CD4-positive, alpha-beta memory T cell (primary cell): ENCODE data around the gene PLCL2. TPM values are rescaled to one million over a fixed set of nuclear protein-coding genes. Genes with fewer than 3 reads are reported as not detected.
A peak's percentile ranks its signal among the peaks of the same experiment; 100 is the strongest.

Experiments used
- CTCF ChIA-PET: fragments of 350-600 bp; sonication (Branson Sonifier 250); formaldehyde crosslinking; loops from one replicate; lab custom pipeline; 2021; ENCODE audit warnings: inconsistent platforms; ENCODE audit not compliant: partially characterized antibody; lab: Charles Lee
- POLR2A ChIA-PET: fragments of 350-600 bp; sonication (Branson Sonifier 250); formaldehyde crosslinking; loops from one replicate; lab custom pipeline; 2021; ENCODE audit not compliant: partially characterized antibody; lab: Charles Lee
- DNase-seq, 5 donors: peaks; one replicate each; pipeline versions ENCODE4 v3.0.0 to v3.0.0-alpha.2; 2020 to 2022; ENCODE audit warnings: mixed read lengths in 1 of 5
- H3K27ac ChIP-seq: one replicate; pipeline ENCODE4 v1.7.0; 2013; ENCODE audit warnings: low read depth, low read length
- H3K27me3 ChIP-seq: 2 replicates; pipeline ENCODE4 v1.7.0; 2013; ENCODE audit warnings: mild to moderate bottlenecking, low read length, moderate library complexity; ENCODE audit not compliant: insufficient read depth
- H3K36me3 ChIP-seq: 2 replicates; pipeline ENCODE4 v1.7.0; 2013; ENCODE audit warnings: mild to moderate bottlenecking, low read length, moderate library complexity; ENCODE audit not compliant: insufficient read depth
- H3K4me1 ChIP-seq: 2 replicates; pipeline ENCODE4 v1.7.0; 2013; ENCODE audit warnings: mild to moderate bottlenecking, low read length, moderate library complexity; ENCODE audit not compliant: insufficient read depth
- H3K4me3 ChIP-seq, 2 donors: one replicate each; pipeline ENCODE4 v1.7.0; 2013; ENCODE audit warnings: low read length in 2 of 2, mild to moderate bottlenecking in 1 of 2
- H3K9me3 ChIP-seq, 2 donors: one replicate each; pipeline ENCODE4 v1.7.0; 2013; ENCODE audit warnings: low read length in 2 of 2, control low read depth in 1 of 2; ENCODE audit not compliant: control insufficient read depth in 1 of 2
- H3K27ac Mint-ChIP-seq, 7 donors: one replicate each; pipeline ENCODE4 v1.8.0; 2020 to 2021; ENCODE audit warnings: mixed read lengths in 7 of 7, mild to moderate bottlenecking in 6 of 7, inconsistent platforms in 3 of 7, moderate library complexity in 3 of 7
- H3K27me3 Mint-ChIP-seq, 2 donors: one replicate each; pipeline ENCODE4 v1.8.0; 2020 to 2021; ENCODE audit warnings: mixed read lengths in 2 of 2
- H3K36me3 Mint-ChIP-seq, 2 donors: one replicate each; pipeline ENCODE4 v1.8.0; 2020 to 2021; ENCODE audit warnings: mixed read lengths in 2 of 2, inconsistent platforms in 1 of 2, mild to moderate bottlenecking in 1 of 2
- H3K4me1 Mint-ChIP-seq, 4 donors: one replicate each; pipeline ENCODE4 v1.8.0; 2020 to 2021; ENCODE audit warnings: mixed read lengths in 4 of 4, mild to moderate bottlenecking in 1 of 4
- H3K4me3 Mint-ChIP-seq, 8 donors: one replicate each; pipeline ENCODE4 v1.8.0; 2020 to 2021; ENCODE audit warnings: mixed read lengths in 8 of 8, mild to moderate bottlenecking in 7 of 8, moderate library complexity in 6 of 8, inconsistent platforms in 3 of 8
- H3K9me3 Mint-ChIP-seq, 8 donors: one replicate each; pipeline ENCODE4 v1.8.0; 2020 to 2021; ENCODE audit warnings: mixed read lengths in 8 of 8, mild to moderate bottlenecking in 5 of 8, inconsistent platforms in 3 of 8, moderate library complexity in 1 of 8
- intact Hi-C: fragments of 100-400 bp; cut with micrococcal nuclease; formaldehyde crosslinking; loops from one replicate; pipeline ENCODE4 v1.15.1; 2023
- polyA plus RNA-seq, 2 donors: library from polyadenylated mRNA; unstranded; fragments of 300-500 nt; fragmentation: Illumina TruSeq; gene quantifications; one replicate each; pipeline ENCODE4 v1.2.3, GENCODE V29; 2021
- total RNA-seq, 2 experiments: library from RNA; stranded (reverse); gene quantifications; one replicate each; pipeline ENCODE4 v1.2.3, GENCODE V29; 2021

Gene PLCL2
- total and polyA plus RNA-seq, 4 experiments from 2014 or later: 64.5 to 89.4 (median 68.1) TPM

DNA sequence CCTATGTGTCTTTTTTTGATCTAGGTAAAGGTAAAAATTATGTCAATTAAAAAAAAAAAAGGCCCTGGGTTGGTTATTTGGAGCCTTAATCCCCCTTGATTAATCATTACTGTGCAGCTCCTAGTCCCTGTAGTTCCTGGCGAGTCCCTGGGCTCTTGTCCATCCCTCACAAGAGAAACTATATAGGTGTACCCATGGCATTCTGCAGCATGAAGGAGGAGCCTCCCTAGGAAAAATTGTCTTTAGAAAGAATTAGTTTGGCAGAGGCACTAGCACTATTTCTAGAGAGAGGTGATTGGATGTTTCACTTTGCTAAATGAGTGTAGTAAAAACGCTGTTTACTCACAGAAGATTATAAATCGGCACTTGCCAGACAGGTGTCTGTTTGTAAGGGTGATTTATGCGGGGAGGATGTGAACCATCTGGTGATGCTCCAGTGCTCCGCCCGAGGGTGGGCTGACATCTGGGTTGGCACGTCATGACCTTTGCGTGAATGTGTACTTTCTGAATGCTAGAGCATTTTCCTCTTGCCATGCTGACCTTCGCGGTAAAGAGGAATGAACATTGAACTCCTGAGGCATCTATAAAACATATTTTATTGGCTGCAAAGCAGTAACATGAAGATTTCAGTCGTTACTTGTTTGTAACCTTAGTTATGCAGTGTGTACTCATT lies 12.6 kb downstream of the PLCL2 start:
- no peaks in the 10 kb centered on the region for H3K36me3 Mint-ChIP-seq
- peak overlapping the region in 7 of 8 donors; percentile 29 to 86 (median 59) for H3K4me3 Mint-ChIP-seq
- H3K4me3 ChIP-seq: no peak overlapping the region
- peaks cover 78 to 90% (median 85%) of the 10 kb centered on the region in 4 donors for H3K4me1 Mint-ChIP-seq
- H3K27me3 Mint-ChIP-seq: no peaks in the 10 kb centered on the region
- peaks cover 94% of the 10 kb centered on the region for H3K4me1 ChIP-seq
- no peak overlapping the region for H3K27ac ChIP-seq
- no peaks in the 10 kb centered on the region for H3K9me3 ChIP-seq
- H3K9me3 Mint-ChIP-seq: peaks cover 0 to 1% (median 0%) of the 10 kb centered on the region in 8 donors
- no peaks in the 10 kb centered on the region for H3K36me3 ChIP-seq
- intact Hi-C loops: loop anchor here (1.0 kb wide), 1 partner anchor 11 kb away; no protein-coding TSS in a partner anchor
- no peaks in the 10 kb centered on the region for H3K27me3 ChIP-seq
- peak overlapping the region; percentile 32 to 88 (median 66) for H3K27ac Mint-ChIP-seq
- ChIA-PET POLR2A (interaction anchor here (0.7 to 1.0 kb wide), 3 partner anchors 11 to 56 kb away, joined by 3 to 4 read pairs (median 3); partner anchors contain the start of gene PLCL2), CTCF (interaction anchor here (1.1 to 2.1 kb wide), 2 partner anchors 13 to 68 kb away, joined by 3 to 5 read pairs; no protein-coding TSS in a partner anchor)
- DNase-seq: peak in 2 of 5 donors; percentile 20 to 45

DNA sequence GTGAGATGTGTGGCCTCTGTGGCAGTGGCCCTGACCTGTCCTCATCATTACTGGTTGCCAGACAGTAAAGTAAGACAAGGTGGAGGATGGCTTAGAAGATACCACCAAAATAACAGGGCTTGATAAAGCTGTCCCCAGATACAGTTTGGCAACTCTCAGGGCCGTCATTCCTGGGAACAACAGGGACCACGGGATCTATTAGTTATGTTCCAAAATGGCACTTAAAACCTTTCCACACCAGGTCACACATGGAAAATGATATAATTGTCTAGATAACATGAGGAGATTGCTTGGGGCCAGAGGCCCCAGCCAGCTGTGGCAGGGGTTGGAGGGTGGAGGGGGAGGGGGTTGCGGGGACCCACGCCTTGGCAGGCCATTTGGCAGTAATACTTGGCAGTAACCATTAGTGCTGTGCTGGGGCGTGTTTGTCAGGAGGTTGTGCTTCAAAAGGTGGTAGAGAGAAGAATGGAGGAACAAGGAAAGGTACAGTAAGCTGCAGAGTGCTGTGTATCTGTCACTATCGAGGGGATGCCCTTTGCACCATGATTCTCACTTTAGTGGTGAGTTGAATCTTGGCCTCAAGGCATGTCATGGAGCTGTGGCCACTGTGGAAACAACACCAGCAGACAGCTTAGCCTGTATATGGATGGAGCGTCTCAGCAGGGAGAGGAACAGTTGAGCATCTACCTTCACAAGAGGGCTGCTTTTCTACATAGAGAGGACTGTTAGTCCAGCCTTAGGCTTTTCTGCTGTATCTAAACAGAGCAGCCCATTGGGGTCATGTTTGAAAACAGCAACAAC lies 14.0 kb downstream of the PLCL2 start:
- Histone ChIP-seq H3K4me3 (no peak overlapping the region), H3K9me3 (no peaks in the 10 kb centered on the region), H3K36me3 (no peaks in the 10 kb centered on the region), H3K27ac (no peak overlapping the region), H3K27me3 (no peaks in the 10 kb centered on the region), H3K4me1 (peaks cover 94% of the 10 kb centered on the region)
- peak overlapping the region in 7 of 8 donors; percentile 45 to 86 (median 67) for H3K4me3 Mint-ChIP-seq
- H3K36me3 Mint-ChIP-seq: no peaks in the 10 kb centered on the region
- no peaks in the 10 kb centered on the region for H3K27me3 Mint-ChIP-seq
- no peak for DNase-seq
- intact Hi-C loops: no loop called here
- H3K9me3 Mint-ChIP-seq: peaks cover 0 to 1% (median 0%) of the 10 kb centered on the region in 8 donors
- H3K4me1 Mint-ChIP-seq: peaks cover 81 to 90% (median 85%) of the 10 kb centered on the region in 4 donors
- H3K27ac Mint-ChIP-seq: peak overlapping the region; percentile 48 to 91 (median 88)
- ChIA-PET CTCF (interaction anchor here (1.8 kb wide), 1 partner anchor 14 kb away, joined by 6 read pairs; the partner anchor contains the start of gene PLCL2), POLR2A (interaction anchor here (1.2 to 5.6 kb wide), 4 partner anchors 10 to 56 kb away, joined by 3 to 41 read pairs (median 24); partner anchors contain the start of gene PLCL2)

DNA sequence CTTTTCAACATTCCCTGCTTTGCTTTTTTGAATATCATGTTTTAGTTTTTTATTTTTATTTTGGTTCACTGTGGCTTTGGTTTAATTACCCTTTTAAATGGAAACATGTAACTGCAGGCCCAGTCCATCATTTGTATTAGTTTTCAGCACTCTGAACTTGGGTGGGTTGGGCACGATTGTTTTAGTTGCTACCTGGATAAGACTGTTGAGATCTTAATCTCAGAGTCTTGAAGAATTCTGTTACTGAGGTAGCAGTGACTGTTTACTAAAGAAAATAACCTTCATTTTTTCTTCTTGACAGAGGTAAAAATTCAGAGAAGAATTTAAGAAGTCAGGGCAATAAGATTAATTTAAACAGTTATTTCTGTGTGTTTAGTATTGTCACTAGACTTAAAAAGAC lies 15.2 kb downstream of the PLCL2 start:
- peak overlapping the region; percentile 39 for H3K27ac ChIP-seq
- intact Hi-C loops: loop anchor here (5.0 kb wide), 2 partner anchors 37 to 58 kb away; no protein-coding TSS in a partner anchor
- peaks cover 0 to 1% (median 0%) of the 10 kb centered on the region in 8 donors for H3K9me3 Mint-ChIP-seq
- peaks cover 99% of the 10 kb centered on the region for H3K4me1 ChIP-seq
- peak overlapping the region; percentile 78 to 91 (median 88) for H3K27ac Mint-ChIP-seq
- H3K9me3 ChIP-seq: no peaks in the 10 kb centered on the region
- peaks cover 89 to 99% (median 95%) of the 10 kb centered on the region in 4 donors for H3K4me1 Mint-ChIP-seq
- no peaks in the 10 kb centered on the region for H3K27me3 Mint-ChIP-seq
- POLR2A ChIA-PET: interaction anchor here (0.5 to 5.6 kb wide), 6 partner anchors 11 to 71 kb away, joined by 3 to 41 read pairs (median 10); partner anchors contain the start of gene PLCL2
- DNase-seq: no peak
- CTCF ChIA-PET: interaction anchor here (0.6 to 1.8 kb wide), 7 partner anchors 11 to 126 kb away, joined by 3 to 7 read pairs (median 4); partner anchors contain the start of gene PLCL2
- no peaks in the 10 kb centered on the region for H3K27me3 ChIP-seq
- H3K36me3 ChIP-seq: no peaks in the 10 kb centered on the region
- H3K4me3 ChIP-seq: no peak overlapping the region
- peaks cover 0 to 3% of the 10 kb centered on the region in 2 donors for H3K36me3 Mint-ChIP-seq
- peak overlapping the region in 7 of 8 donors; percentile 30 to 86 (median 65) for H3K4me3 Mint-ChIP-seq

DNA sequence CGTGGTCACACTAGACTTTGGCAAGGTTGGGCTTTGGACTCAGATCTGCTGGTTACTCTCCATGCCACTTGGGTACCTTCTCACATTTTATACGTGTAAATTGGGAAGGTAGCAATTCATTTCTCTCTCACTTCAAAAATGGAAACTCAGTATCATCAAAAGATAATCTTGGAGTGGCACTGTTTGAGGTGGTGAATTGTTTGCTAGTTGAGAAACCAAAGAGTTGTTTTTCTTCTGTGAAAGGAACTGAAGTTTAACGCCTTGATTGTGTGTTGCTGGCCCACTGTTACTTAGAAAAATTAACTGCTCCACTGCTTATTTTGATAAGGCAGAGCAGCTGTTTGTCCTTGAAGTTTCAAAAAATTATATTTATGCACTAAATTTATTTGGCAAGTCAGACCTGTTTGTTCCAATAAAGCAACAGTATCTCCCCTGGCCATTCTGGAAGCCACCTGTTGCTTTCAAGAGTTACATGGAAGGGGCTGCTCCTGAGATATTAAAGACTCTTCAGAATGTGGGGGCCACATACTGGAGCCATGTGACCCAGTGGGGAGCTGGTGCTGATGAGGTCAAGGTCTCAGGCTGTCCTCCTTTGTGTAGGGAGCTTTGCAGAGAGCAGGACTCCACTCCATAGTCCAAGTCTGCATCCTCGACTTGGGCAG lies 16.2 kb downstream of the PLCL2 start:
- Histone ChIP-seq H3K27me3 (no peaks in the 10 kb centered on the region), H3K4me3 (peak overlapping the region in 1 of 2 donors; percentile 20), H3K9me3 (no peaks in the 10 kb centered on the region), H3K27ac (peak overlapping the region; percentile 39), H3K4me1 (peaks cover 99% of the 10 kb centered on the region), H3K36me3 (no peaks in the 10 kb centered on the region)
- ChIA-PET CTCF (interaction anchor here (0.6 to 1.8 kb wide), 9 partner anchors 11 to 125 kb away, joined by 3 to 7 read pairs (median 5); partner anchors contain the start of gene PLCL2), POLR2A (interaction anchor here (0.8 to 5.6 kb wide), 10 partner anchors 12 to 145 kb away, joined by 3 to 41 read pairs (median 4); partner anchors contain the start of gene PLCL2)
- Mint-ChIP-seq H3K4me1 (peaks cover 90 to 100% (median 95%) of the 10 kb centered on the region in 4 donors), H3K36me3 (peaks cover 0 to 3% of the 10 kb centered on the region in 2 donors), H3K27me3 (no peaks in the 10 kb centered on the region), H3K27ac (peak overlapping the region; percentile 80 to 94 (median 88)), H3K4me3 (peak overlapping the region; percentile 26 to 86 (median 73)), H3K9me3 (peaks cover 0 to 1% (median 0%) of the 10 kb centered on the region in 8 donors)
- intact Hi-C loops: loop anchor here (1.0 to 5.0 kb wide), 3 partner anchors 13 to 59 kb away; no protein-coding TSS in a partner anchor
- DNase-seq: peak in 4 of 5 donors; percentile 28 to 37 (median 34)

DNA sequence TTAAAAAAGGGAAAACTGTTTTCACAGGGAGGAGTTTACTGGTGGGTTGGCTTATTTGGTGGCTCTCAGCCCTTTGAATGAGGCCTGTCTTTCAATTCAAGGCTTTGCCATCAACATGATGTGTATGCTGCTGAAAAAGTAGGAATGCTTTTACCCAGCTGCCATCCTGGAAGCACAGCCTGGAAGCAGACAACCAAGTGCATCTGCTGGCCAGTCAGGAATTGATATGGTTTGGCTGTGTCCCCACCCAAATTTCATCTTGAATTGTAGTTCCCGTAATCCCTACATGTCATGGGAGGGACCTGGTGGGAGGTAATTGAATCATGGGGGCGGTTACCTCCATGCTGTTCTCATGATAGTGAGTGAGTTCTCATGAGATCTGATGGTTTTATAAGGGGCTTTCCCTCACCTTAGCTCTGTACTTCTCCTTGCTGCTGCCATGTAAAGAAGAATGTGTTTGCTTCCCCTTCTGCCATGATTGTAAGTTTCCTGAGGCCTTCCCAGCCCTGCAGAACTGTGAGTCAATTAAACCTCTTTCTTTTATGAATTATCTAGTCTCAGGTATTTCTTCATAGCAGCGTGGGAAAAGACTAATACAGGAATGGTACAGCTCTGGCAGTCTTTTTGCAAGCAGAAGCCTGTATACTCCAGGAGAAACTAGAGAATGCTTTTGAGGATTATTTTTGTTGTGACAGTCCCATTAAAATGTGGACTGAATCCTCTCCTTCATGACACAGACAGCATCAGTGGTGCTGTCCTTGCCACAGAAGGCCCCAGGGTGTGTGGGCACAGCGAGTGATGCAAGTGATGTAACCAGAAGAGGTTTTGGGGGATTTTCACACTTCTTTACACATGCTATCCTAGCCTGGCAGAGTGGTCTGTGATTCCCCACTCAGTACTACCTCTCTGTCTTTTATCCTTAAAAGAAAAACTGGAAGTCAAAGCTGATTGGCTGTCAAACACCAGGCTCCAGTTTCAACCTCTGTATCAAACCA lies 20.0 kb downstream of the PLCL2 start:
- DNase-seq: peak in 1 of 5 donors; percentile 71
- Histone ChIP-seq H3K27ac (peak overlapping the region; percentile 16), H3K9me3 (no peaks in the 10 kb centered on the region), H3K4me3 (no peak overlapping the region), H3K27me3 (no peaks in the 10 kb centered on the region), H3K36me3 (no peaks in the 10 kb centered on the region), H3K4me1 (peaks cover 98% of the 10 kb centered on the region)
- peaks cover 74 to 94% (median 82%) of the 10 kb centered on the region in 4 donors for H3K4me1 Mint-ChIP-seq
- ChIA-PET POLR2A (interaction anchor here (1.1 kb wide), 1 partner anchor 13 kb away, joined by 3 read pairs; no protein-coding TSS in a partner anchor), CTCF (interaction anchor here (1.3 kb wide), 1 partner anchor 20 kb away, joined by 3 read pairs; the partner anchor contains the start of gene PLCL2)
- no peaks in the 10 kb centered on the region for H3K27me3 Mint-ChIP-seq
- H3K4me3 Mint-ChIP-seq: peak overlapping the region in 7 of 8 donors; percentile 33 to 86 (median 55)
- H3K27ac Mint-ChIP-seq: peak overlapping the region; percentile 80 to 95 (median 85)
- intact Hi-C loops: loop anchor here (5.0 kb wide), 3 partner anchors 33 to 88 kb away; no protein-coding TSS in a partner anchor
- H3K9me3 Mint-ChIP-seq: peaks cover 0 to 1% (median 0%) of the 10 kb centered on the region in 8 donors
- peaks cover 0 to 3% of the 10 kb centered on the region in 2 donors for H3K36me3 Mint-ChIP-seq
